ENCODE results near the gene ISG15. TPM values are rescaled to one million over a fixed set of nuclear protein-coding genes. Genes with fewer than 3 reads are reported as not detected.

ISG15 gene
- total and polyA plus RNA-seq, 9 of the 15 experiments (the other 6 are each of a cell fraction or from before 2014, with no cell fraction given), result 0.40 to 58.3 (median 12.2) TPM

DNA sequence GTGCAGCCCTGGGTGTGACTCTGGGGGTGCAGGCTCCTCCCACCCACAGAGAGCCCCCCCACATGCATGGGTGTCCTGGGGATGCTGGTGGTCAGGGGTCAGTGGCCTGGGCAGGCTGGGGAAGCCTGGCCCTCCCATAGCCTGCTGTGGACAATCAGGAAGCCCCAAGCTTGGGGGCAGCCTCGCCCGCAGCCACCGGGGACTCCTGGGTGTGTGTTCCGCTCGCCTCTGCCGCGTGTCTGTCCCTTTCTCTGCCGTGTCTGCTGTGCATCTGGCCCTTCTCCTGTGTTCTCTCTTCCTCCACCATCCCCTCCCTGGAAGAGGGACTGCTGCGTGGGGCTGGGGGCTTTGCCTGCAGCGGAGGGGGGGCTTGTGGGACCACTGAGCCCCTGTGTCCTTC is 29.5 kb downstream of the ISG15 start:
- no peak for DNase-seq (ENCODE audit: extremely low read depth in 1 of 4, low spot score in 3 of 4)
- no peak overlapping the region for H3K4me3 ChIP-seq
- no peak overlapping the region for H2AFZ ChIP-seq (ENCODE audit: low read depth, low read length)
- no peak for FAIRE-seq
- POLR2A ChIA-PET, result no interaction called here
- intact Hi-C loops (cut with micrococcal nuclease), result no loop called here
- H3K9me1 ChIP-seq (ENCODE audit: control insufficient read depth, insufficient read depth, low read length), result no peaks in the 10 kb centered on the region
- BruUV-seq (replicated peaks), result no TSS peak
- peaks cover 8 to 75% of the 10 kb centered on the region in 2 experiments; a peak in 4 of 5 replicates for H3K4me1 ChIP-seq (replicated peaks in 1 of 2; ENCODE audit: control insufficient read depth in 2 of 2, insufficient read depth in 2 of 2, low read length in 2 of 2)
- no peaks in the 10 kb centered on the region for H3K9me3 ChIP-seq (replicated peaks; ENCODE audit: control insufficient read depth, insufficient read depth, low read depth, low read length)
- no peak for ATAC-seq
- H4K20me1 ChIP-seq (replicated peaks; ENCODE audit: control insufficient read depth, insufficient read depth, low read length), result peaks cover 14% of the 10 kb centered on the region
- TF ChIP-seq MYC (IDR thresholded peaks at IDR 0.05; ENCODE audit: low read depth, low read length) (no peak), MYC (CRISPR knock-in tag; IDR thresholded peaks at IDR 0.05; ENCODE audit: borderline replicate concordance, low read depth) (no peak), MED1 (CRISPR knock-in tag; IDR thresholded peaks at IDR 0.05; ENCODE audit: borderline replicate concordance) (no peak), POLR2G (IDR thresholded peaks at IDR 0.05; ENCODE audit: low read depth, low read length) (0 out of 2 replicates have a peak, but pooled peaks have one; percentile 11), KDM1A (IDR thresholded peaks at IDR 0.05) (no peak)
- TF ChIP-seq, protein P1, sequence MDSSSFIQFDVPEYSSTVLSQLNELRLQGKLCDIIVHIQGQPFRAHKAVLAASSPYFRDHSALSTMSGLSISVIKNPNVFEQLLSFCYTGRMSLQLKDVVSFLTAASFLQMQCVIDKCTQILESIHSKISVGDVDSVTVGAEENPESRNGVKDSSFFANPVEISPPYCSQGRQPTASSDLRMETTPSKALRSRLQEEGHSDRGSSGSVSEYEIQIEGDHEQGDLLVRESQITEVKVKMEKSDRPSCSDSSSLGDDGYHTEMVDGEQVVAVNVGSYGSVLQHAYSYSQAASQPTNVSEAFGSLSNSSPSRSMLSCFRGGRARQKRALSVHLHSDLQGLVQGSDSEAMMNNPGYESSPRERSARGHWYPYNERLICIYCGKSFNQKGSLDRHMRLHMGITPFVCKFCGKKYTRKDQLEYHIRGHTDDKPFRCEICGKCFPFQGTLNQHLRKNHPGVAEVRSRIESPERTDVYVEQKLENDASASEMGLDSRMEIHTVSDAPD (CRISPR knock-in tag; IDR thresholded peaks at IDR 0.05), result no peak
- TF ChIP-seq, protein P2, sequence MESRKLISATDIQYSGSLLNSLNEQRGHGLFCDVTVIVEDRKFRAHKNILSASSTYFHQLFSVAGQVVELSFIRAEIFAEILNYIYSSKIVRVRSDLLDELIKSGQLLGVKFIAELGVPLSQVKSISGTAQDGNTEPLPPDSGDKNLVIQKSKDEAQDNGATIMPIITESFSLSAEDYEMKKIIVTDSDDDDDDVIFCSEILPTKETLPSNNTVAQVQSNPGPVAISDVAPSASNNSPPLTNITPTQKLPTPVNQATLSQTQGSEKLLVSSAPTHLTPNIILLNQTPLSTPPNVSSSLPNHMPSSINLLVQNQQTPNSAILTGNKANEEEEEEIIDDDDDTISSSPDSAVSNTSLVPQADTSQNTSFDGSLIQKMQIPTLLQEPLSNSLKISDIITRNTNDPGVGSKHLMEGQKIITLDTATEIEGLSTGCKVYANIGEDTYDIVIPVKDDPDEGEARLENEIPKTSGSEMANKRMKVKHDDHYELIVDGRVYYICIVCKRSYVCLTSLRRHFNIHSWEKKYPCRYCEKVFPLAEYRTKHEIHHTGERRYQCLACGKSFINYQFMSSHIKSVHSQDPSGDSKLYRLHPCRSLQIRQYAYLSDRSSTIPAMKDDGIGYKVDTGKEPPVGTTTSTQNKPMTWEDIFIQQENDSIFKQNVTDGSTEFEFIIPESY (CRISPR knock-in tag; IDR thresholded peaks at IDR 0.05), result peak; percentile 98
- peak overlapping the region in 1 of 2 experiments; percentile 28; a peak in 1 of 4 replicates for H3K9ac ChIP-seq (ENCODE audit: insufficient read depth in 1 of 2, low read depth in 2 of 2, low read length in 2 of 2)
- in situ Hi-C loops (cut with MboI), result no loop called here
- no peaks in the 10 kb centered on the region; the same call in 2 of the 3 replicates for H3K79me2 ChIP-seq (ENCODE audit: control insufficient read depth, insufficient read depth, low read length)
- no peak overlapping the region for H3K27ac ChIP-seq (ENCODE audit: extremely low read depth, low read depth, low read length)
- H3K36me3 ChIP-seq (ENCODE audit: control insufficient read depth, insufficient read depth, low read length), result peaks cover 65% of the 10 kb centered on the region; the same call in 2 of the 3 replicates
- WGBS (ENCODE audit: insufficient coverage, low coverage, missing lambda C conversion rate), result 94% methylated on average over 8 of the region's 10 CpGs
- H3K4me2 ChIP-seq (ENCODE audit: insufficient read depth, low read length), result no peak overlapping the region
- H3K27me3 ChIP-seq (ENCODE audit: control insufficient read depth in 2 of 2, insufficient read depth in 2 of 2, low read length in 2 of 2), result no peaks in the 10 kb centered on the region
- CTCF ChIA-PET (ENCODE audit: low intra/inter-chr PET ratio), result no interaction called here
